Activated CD8-positive, alpha-beta T cell treated with anti-CD3 and anti-CD28 coated beads for 36 hours (primary cell): ENCODE results near the gene MAP3K2. TPM values are rescaled to one million over a fixed set of nuclear protein-coding genes. Genes with fewer than 3 reads are reported as not detected.
A peak's percentile ranks its signal among the peaks of the same experiment; 100 is the strongest.

Experiments used
- ATAC-seq: fragments of 200-7000 bp; cut with Tn5 transposase; one replicate; pipeline ENCODE4 v1.10.0; 2021; ENCODE audit warnings: mild to moderate bottlenecking, moderate library complexity
- CTCF ChIA-PET: fragments of 350-600 bp; sonication (Branson Sonifier 250); formaldehyde crosslinking; loops from one replicate; lab custom pipeline; 2021; ENCODE audit warnings: antibody characterized with exemption; lab: Charles Lee
- POLR2A ChIA-PET: fragments of 350-600 bp; sonication (Branson Sonifier 250); formaldehyde crosslinking; loops from one replicate; lab custom pipeline; 2021; ENCODE audit warnings: antibody characterized with exemption; lab: Charles Lee
- DNase-seq: peaks from one replicate; pipeline ENCODE4 v3.0.0-alpha.2; 2020
- H3K27ac Mint-ChIP-seq: one replicate; pipeline ENCODE4 v1.8.0; 2021; ENCODE audit warnings: mild to moderate bottlenecking, mixed read lengths
- H3K27me3 Mint-ChIP-seq: one replicate; pipeline ENCODE4 v1.8.0; 2021; ENCODE audit warnings: mixed read lengths
- H3K36me3 Mint-ChIP-seq: one replicate; pipeline ENCODE4 v1.8.0; 2021; ENCODE audit warnings: low read depth, mixed read lengths
- H3K4me1 Mint-ChIP-seq: one replicate; pipeline ENCODE4 v1.8.0; 2021; ENCODE audit warnings: low read depth, mixed read lengths
- H3K4me3 Mint-ChIP-seq: one replicate; pipeline ENCODE4 v1.8.0; 2021; ENCODE audit warnings: mild to moderate bottlenecking, moderate library complexity, mixed read lengths
- H3K9me3 Mint-ChIP-seq: one replicate; pipeline ENCODE4 v1.8.0; 2021; ENCODE audit warnings: mixed read lengths
- CTCF ChIP-seq: fragments of 200-600 bp; IDR thresholded peaks from one replicate; pipeline ENCODE4 v1.8.0; 2022; ENCODE audit warnings: antibody characterized with exemption, mild to moderate bottlenecking
- intact Hi-C: fragments of 100-400 bp; cut with micrococcal nuclease; formaldehyde crosslinking; loops from one replicate; pipeline ENCODE4 v1.10.0; 2022
- total RNA-seq, 2 experiments: library from RNA; stranded (reverse); gene quantifications; one replicate each; pipeline ENCODE4 v1.2.3, GENCODE V29; 2021

Gene MAP3K2
- total RNA-seq, 2 experiments from 2014 or later, result 54.7 to 55.5 TPM

DNA sequence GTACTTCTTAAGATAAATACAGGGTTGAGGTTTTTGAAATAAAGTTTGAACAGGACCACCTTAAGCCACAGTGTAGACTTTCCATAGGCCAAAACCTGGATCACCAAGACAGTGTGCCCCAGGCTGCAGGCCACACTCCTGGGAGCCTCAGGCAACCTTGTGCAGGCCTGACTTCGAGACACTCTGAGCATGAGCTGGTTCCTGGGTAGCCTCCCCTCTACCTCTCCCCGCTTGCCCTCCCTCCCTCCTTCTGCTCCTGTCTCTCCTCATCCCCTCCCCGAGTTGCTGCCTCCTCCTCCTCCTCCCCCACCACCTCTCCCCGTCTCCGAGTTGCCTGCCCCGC, 19.9 kb upstream of the MAP3K2 start:
- intact Hi-C loops, result no loop called here

DNA sequence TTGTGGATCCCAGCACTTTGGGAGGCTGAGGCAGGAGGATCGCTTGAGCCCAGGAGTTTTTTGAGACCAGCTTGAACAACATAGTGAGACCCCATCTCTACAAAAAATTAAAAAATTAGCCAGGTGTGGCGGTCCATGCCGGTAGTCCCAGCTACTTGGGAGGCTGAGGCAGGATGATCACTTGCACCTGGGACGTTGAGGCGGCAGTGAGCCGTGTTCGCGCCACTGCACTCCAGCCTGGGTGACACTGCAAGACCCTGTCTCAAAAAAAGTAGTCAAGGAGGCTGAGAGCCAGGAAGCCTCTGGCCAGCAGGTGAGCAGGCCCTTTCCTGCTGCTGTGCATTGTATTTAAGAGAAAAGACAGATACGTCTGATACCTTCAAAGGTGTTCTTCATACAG, 19.3 kb upstream of the MAP3K2 start:
- no peaks in the 10 kb centered on the region for H3K36me3 Mint-ChIP-seq
- peak overlapping the region; percentile 26 for H3K4me3 Mint-ChIP-seq
- DNase-seq (no peak), ATAC-seq (no peak)
- intact Hi-C loops, result no loop called here
- no peaks in the 10 kb centered on the region for H3K9me3 Mint-ChIP-seq
- CTCF ChIA-PET, result no interaction called here
- TF ChIP-seq CTCF, result no peak
- H3K27ac Mint-ChIP-seq, result no peak overlapping the region
- peaks cover 23% of the 10 kb centered on the region for H3K4me1 Mint-ChIP-seq
- peaks cover 2% of the 10 kb centered on the region for H3K27me3 Mint-ChIP-seq
- POLR2A ChIA-PET, result interaction anchor here (1.5 to 1.6 kb wide), 2 partner anchors 12 to 19 kb away, joined by 3 to 6 read pairs; partner anchors contain the start of gene MAP3K2

More for the DNA sequence above, 19.9 kb upstream of the MAP3K2 start:
- peak overlapping the region; percentile 26 for H3K4me3 Mint-ChIP-seq
- ChIA-PET POLR2A (interaction anchor here (1.5 to 1.6 kb wide), 2 partner anchors 13 to 19 kb away, joined by 3 to 6 read pairs; partner anchors contain the start of gene MAP3K2), CTCF (interaction anchor here (1.0 kb wide), 1 partner anchor 68 kb away, joined by 3 read pairs; no protein-coding TSS in a partner anchor)
- no peaks in the 10 kb centered on the region for H3K36me3 Mint-ChIP-seq
- DNase-seq (no peak), ATAC-seq (peak; percentile 53)
- no peaks in the 10 kb centered on the region for H3K9me3 Mint-ChIP-seq
- no peak overlapping the region for H3K27ac Mint-ChIP-seq
- TF ChIP-seq CTCF, result no peak
- H3K27me3 Mint-ChIP-seq, result peaks cover 3% of the 10 kb centered on the region
- H3K4me1 Mint-ChIP-seq, result peaks cover 23% of the 10 kb centered on the region

DNA sequence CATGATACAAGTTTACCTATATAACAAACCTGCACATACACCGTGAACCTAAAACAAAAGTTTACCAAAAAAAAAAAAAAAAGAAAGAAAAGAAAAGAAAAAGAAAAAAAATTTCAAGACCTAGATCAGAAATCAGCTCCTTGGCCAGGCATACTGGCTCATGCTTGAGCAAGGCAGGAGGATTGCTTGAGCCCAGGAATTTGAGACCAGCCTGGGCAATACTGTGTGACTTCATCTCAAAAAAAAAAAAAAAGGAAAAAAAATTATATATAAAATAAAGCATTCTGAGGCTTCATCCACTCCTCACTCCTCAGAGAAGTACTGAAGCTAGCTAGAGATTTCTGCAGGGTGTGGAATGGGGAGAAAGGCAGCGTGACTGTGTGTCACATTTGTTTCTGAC, 18.7 kb upstream of the MAP3K2 start:
- Mint-ChIP-seq H3K27ac (no peak overlapping the region), H3K27me3 (peaks cover 2% of the 10 kb centered on the region), H3K9me3 (no peaks in the 10 kb centered on the region), H3K4me1 (peaks cover 22% of the 10 kb centered on the region), H3K36me3 (no peaks in the 10 kb centered on the region), H3K4me3 (no peak overlapping the region)
- intact Hi-C loops, result no loop called here
- TF ChIP-seq CTCF, result no peak
- POLR2A ChIA-PET, result interaction anchor here (1.3 to 1.5 kb wide), 2 partner anchors 12 to 18 kb away, joined by 3 to 5 read pairs; partner anchors contain the start of gene MAP3K2
- DNase-seq, result no peak
- CTCF ChIA-PET, result no interaction called here
- ATAC-seq, result no peak

DNA sequence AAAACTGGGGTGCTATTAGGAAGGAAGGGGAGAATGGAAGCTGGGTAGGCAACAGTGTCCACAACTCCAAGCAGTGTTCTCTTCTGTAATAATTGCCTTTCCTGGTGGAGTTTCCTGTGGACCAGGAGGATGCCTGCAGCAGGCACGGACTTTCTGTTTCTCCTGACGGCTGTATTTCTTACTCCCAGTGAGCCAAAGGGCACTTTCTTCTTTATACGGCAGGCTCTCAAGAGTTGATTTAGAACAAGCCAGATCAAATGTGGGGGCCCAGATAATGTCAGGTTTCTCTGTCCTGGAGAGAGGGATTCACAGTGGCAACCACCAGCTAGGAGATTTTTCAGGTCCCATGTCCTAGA, 17.5 kb upstream of the MAP3K2 start:
- peaks cover 2% of the 10 kb centered on the region for H3K27me3 Mint-ChIP-seq
- H3K36me3 Mint-ChIP-seq, result no peaks in the 10 kb centered on the region
- CTCF ChIA-PET, result no interaction called here
- peaks cover 15% of the 10 kb centered on the region for H3K4me1 Mint-ChIP-seq
- no peaks in the 10 kb centered on the region for H3K9me3 Mint-ChIP-seq
- H3K4me3 Mint-ChIP-seq, result no peak overlapping the region
- intact Hi-C loops, result no loop called here
- ATAC-seq, result no peak
- no peak overlapping the region for H3K27ac Mint-ChIP-seq
- POLR2A ChIA-PET, result interaction anchor here (1.3 kb wide), 1 partner anchor 17 kb away, joined by 5 read pairs; the partner anchor contains the start of gene MAP3K2
- no peak for DNase-seq
- TF ChIP-seq CTCF, result no peak

GRCh38 chr2:127404466-127405254, 16.9 kb upstream of the MAP3K2 start:
- POLR2A ChIA-PET, result no interaction called here
- Mint-ChIP-seq H3K4me3 (no peak overlapping the region), H3K27me3 (peaks cover 2% of the 10 kb centered on the region), H3K4me1 (peaks cover 10% of the 10 kb centered on the region), H3K27ac (no peak overlapping the region), H3K9me3 (no peaks in the 10 kb centered on the region), H3K36me3 (no peaks in the 10 kb centered on the region)
- no peak for DNase-seq
- CTCF ChIA-PET, result interaction anchor here (1.2 kb wide), 1 partner anchor 12 kb away, joined by 4 read pairs; no protein-coding TSS in a partner anchor
- no peak for TF ChIP-seq CTCF
- intact Hi-C loops, result no loop called here
- ATAC-seq, result no peak
